HAP-1 (cell line): ENCODE measurements around the gene MAFB.

ENCODE experiments used
- DNase-seq, 2 experiments: peaks; one replicate each; pipeline ENCODE4 v3.0.0-alpha.2; 2016 to 2020; ENCODE audit warnings: low spot score in 2 of 2
- H3K27me3 ChIP-seq: fragments of 250-450 bp; sonication (Bioruptor Pico); 2 replicates; pipeline ENCODE4 v1.5.1; 2020; ENCODE audit warnings: low read depth, mild to moderate bottlenecking, moderate library complexity
- H3K36me3 ChIP-seq: fragments of 250-450 bp; sonication (Bioruptor Pico); replicated peaks from 2 replicates; pipeline ENCODE4 v1.5.1; 2020; ENCODE audit warnings: mild to moderate bottlenecking
- H3K4me1 ChIP-seq: fragments of 250-450 bp; sonication (Bioruptor Pico); 2 replicates; pipeline ENCODE4 v1.5.1; 2020; ENCODE audit warnings: mild to moderate bottlenecking
- H3K4me3 ChIP-seq: fragments of 250-450 bp; sonication (Bioruptor Pico); 2 replicates; pipeline ENCODE4 v1.5.1; 2020; ENCODE audit warnings: mild to moderate bottlenecking, moderate library complexity
- H3K9me3 ChIP-seq: fragments of 250-450 bp; sonication (Bioruptor Pico); 2 replicates; pipeline ENCODE4 v1.5.1; 2020; ENCODE audit warnings: mild to moderate bottlenecking, moderate library complexity
- in situ Hi-C: fragments of 300-500 bp; cut with MboI; formaldehyde crosslinking; loops from 3 replicates; pipeline ENCODE4 v1.14.3; 2020; ENCODE audit warnings: low sequenced_read_pairs, inconsistent platforms, mixed read lengths

MAFB gene

DNA sequence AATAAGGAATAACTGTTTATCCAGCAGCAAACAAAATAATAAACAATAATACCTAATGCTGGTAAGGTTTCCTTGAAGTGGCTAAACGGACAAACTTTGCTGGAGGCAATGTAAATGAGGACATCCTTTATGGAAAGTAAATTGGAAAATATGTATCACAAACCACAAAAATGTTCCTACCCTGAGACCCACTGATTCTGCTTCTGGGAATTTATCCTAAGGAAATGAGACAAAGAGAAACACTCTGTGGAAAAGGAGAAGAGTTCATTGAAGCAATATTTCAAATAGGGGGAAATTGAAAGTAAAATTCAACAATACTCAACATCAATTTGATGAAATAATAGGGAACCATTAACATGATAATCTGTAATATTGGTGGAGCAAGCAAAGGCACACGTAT is 37.9 kb downstream of the MAFB start:
- DNase-seq = no peak
- no peaks in the 10 kb centered on the region for H3K36me3 ChIP-seq
- in situ Hi-C loops = no loop called here
- H3K9me3 ChIP-seq = no peaks in the 10 kb centered on the region
- H3K27me3 ChIP-seq = no peaks in the 10 kb centered on the region
- H3K4me1 ChIP-seq = no peaks in the 10 kb centered on the region
- no peak overlapping the region for H3K4me3 ChIP-seq

DNA sequence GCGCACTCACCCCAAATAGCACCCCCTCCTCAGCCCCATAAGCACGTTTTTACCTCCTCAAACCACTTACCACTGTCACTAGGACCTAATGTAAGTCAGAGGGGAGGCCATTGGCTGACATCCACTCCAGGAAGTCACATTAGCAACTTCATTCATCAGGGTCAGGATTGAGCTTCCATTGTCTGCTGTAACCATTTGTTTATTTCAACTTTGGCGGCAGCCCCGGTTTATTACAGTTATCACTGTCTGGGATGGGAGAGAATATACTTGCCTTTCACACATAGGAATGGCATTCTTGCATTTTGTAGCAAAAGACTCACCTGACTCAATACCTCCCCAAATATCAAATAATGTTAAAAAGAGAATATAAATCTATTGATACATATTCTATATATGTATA is 38.3 kb downstream of the MAFB start:
- no peaks in the 10 kb centered on the region for H3K9me3 ChIP-seq
- no peaks in the 10 kb centered on the region for H3K27me3 ChIP-seq
- H3K4me1 ChIP-seq = no peaks in the 10 kb centered on the region
- H3K36me3 ChIP-seq = no peaks in the 10 kb centered on the region
- DNase-seq = no peak
- no peak overlapping the region for H3K4me3 ChIP-seq
- in situ Hi-C loops = no loop called here

DNA sequence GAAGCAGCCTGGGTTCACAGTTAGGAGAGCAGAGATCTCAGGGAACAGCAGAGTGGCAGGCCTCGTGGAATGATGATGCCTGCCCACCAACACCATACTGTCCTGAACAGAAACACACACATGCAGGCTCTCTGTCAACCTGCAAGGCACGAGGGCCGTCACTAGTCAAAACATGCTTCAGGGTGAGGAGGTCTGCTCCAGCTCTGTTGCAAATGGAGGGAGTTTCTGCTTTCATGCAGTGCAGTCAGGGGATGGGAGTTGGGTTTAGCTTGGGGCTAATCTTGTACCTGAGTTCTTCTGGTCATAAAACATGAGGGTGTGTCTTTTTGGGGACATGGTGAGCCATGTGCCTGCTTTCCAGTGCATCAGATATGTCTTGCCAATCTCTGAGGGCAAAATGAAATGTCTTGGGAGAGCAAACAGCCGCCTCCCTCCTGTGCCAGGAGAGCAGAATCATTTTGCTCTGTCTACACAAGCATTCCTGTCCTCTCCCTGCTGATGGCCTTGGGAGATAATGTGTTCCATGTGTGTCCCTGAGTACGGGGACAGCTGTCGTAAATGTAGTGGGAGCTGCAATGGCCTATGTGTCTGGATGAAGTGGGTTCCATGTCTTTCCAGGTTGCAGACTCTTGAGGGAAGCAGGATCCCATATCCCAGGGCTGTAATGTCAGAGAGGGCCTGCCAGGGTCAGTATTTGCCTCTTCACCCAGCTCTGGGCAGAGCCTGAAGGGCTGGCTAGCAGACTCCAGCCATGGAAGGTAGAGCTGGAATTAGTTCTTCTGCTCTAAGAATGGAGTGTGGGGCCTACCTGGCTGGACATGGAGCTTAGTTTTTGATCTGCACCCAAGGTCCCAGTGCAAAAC is 40.6 kb downstream of the MAFB start:
- no peaks in the 10 kb centered on the region for H3K27me3 ChIP-seq
- in situ Hi-C loops = no loop called here

DNA sequence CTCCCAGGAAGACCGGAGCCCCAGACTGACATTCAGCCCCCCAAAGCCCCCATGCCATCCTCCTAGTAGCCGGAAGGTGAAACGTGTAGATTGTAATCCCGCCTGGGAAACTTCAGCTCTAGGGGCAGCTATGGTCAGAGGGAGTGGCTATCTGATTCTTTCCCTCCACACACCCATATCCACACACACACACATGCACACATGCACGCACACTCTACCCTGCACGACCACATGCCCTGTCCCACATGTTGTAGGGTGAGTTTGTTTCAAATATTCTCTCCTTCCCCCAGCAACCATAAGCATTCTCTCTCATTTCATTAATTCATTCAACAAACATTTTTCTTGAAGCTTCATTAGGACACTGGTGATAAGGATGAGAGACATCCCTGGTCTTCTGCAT is 42.2 kb downstream of the MAFB start:
- in situ Hi-C loops = no loop called here
- no peak for DNase-seq
- Histone ChIP-seq H3K4me3 (no peak overlapping the region), H3K36me3 (no peaks in the 10 kb centered on the region), H3K9me3 (no peaks in the 10 kb centered on the region), H3K4me1 (no peaks in the 10 kb centered on the region), H3K27me3 (no peaks in the 10 kb centered on the region)

More for the DNA sequence above, 40.6 kb downstream of the MAFB start:
- no peaks in the 10 kb centered on the region for H3K36me3 ChIP-seq
- H3K4me3 ChIP-seq = no peak overlapping the region
- H3K4me1 ChIP-seq = no peaks in the 10 kb centered on the region
- no peaks in the 10 kb centered on the region for H3K9me3 ChIP-seq
- DNase-seq = no peak

DNA sequence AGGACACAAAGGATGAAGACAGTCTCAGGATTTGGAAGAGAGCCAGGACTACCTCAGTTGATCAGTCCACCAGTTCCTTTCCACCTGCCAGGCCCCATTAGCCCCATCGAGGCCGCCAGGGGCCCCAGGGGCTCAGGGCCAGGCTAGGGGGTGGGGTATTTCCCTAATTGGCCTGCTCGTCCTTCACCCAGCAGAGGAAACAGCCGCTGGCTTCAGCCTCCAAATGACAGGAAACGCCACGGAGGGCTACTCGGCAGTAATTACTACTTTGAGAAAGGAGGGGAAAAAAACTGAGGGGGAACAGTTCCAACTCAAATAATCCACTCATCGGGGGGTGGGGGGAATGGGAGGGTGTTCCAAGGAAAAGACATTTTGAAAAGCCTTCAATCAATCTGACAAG is 42.7 kb downstream of the MAFB start:
- Histone ChIP-seq H3K4me3 (no peak overlapping the region), H3K9me3 (no peaks in the 10 kb centered on the region), H3K4me1 (no peaks in the 10 kb centered on the region), H3K27me3 (no peaks in the 10 kb centered on the region), H3K36me3 (no peaks in the 10 kb centered on the region)
- DNase-seq = no peak
- in situ Hi-C loops = no loop called here

- Histone ChIP-seq H3K9me3 (no peaks in the 10 kb centered on the region), H3K4me3 (no peak overlapping the region), H3K4me1 (no peaks in the 10 kb centered on the region), H3K36me3 (no peaks in the 10 kb centered on the region), H3K27me3 (no peaks in the 10 kb centered on the region)
- no peak for DNase-seq
- in situ Hi-C loops = no loop called here
Observed at GRCh38 chr20:40644863-40645262, 44.2 kb downstream of the MAFB start.

DNA sequence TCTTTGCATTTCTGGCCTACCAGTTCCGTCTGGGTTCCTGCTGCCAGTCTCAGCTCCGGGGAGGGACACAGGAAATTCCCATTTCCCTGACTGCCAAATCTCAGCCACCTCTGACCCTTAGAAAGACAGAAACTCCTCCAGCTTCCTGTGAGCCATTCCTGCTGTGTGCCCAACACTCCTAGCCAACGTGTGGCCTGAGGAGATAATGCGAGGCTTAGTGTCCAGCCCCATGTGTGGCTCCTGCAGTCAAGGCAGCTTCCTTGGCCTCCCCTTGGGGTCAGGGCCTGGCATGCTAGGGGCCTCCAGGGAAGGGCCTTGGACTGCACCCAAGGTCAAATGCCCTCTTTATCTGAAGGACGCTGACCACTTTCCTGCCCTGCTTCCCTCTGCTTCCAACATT is 45.1 kb downstream of the MAFB start:
- Histone ChIP-seq H3K4me1 (no peaks in the 10 kb centered on the region), H3K27me3 (no peaks in the 10 kb centered on the region), H3K36me3 (no peaks in the 10 kb centered on the region), H3K4me3 (no peak overlapping the region), H3K9me3 (no peaks in the 10 kb centered on the region)
- no peak for DNase-seq
- in situ Hi-C loops = no loop called here

DNA sequence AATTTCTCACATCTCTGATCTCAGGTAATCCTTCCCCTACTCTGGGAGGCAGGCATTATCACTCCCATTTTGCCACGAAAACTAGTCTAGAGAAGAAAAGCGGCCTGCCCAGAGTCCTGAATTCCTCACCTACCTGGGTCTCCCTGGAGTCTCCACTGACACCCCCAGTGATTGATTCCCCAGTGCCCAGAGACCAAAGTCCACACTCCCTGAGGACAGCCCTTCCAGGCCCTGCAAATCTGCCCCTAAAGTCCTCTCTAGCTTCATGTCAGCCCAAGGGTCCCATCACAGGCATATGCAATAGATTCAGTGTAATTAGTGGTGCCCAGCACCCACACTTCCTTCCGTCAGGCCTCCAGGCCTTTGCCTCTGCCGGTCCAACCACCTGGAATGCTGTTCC is 47.2 kb downstream of the MAFB start:
- Histone ChIP-seq H3K36me3 (no peaks in the 10 kb centered on the region), H3K4me3 (no peak overlapping the region), H3K9me3 (no peaks in the 10 kb centered on the region), H3K27me3 (no peaks in the 10 kb centered on the region), H3K4me1 (no peaks in the 10 kb centered on the region)
- in situ Hi-C loops = no loop called here
- no peak for DNase-seq

- Histone ChIP-seq H3K36me3 (no peaks in the 10 kb centered on the region), H3K4me3 (no peak overlapping the region), H3K27me3 (no peaks in the 10 kb centered on the region), H3K4me1 (no peaks in the 10 kb centered on the region), H3K9me3 (no peaks in the 10 kb centered on the region)
- in situ Hi-C loops = no loop called here
- DNase-seq = no peak
Observed at GRCh38 chr20:40641202-40641601, 47.8 kb downstream of the MAFB start.

- Histone ChIP-seq H3K27me3 (no peaks in the 10 kb centered on the region), H3K4me3 (no peak overlapping the region), H3K9me3 (no peaks in the 10 kb centered on the region), H3K36me3 (no peaks in the 10 kb centered on the region), H3K4me1 (no peaks in the 10 kb centered on the region)
- in situ Hi-C loops = no loop called here
- no peak for DNase-seq
Observed at GRCh38 chr20:40640667-40641066, 48.4 kb downstream of the MAFB start.

DNA sequence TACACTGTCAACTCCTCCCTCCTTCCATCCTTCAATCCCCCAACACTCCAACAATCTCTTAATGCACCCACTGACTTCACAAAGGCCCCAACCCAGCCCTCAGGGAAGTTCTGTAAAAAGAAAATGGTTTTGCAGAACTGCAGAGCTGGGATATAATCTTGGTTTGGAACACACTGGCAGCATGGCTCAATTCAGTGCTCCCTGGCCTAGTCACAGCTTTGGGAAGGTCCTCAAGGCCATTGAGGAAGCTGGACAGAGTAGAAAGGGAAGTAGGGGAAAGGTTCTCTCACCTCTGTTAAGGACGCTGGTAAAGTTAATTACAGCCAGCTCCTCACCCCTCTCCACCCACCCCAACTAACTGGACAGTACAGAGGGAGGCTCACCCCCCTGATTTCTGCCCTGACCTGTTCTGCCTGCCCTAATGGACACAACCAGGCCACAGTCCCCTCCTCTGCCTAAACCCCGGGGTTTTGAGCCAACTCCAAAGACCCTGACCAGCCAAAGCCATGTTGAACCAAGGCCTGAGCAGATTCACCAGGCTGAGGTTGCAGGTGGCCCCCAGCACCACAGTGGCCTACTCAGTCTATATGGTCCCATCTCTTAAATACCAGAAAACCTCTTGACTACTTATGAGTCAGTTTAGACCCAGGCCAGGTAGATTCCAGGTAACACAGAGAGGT is 49.2 kb downstream of the MAFB start:
- H3K27me3 ChIP-seq = no peaks in the 10 kb centered on the region
- in situ Hi-C loops = no loop called here

DNA sequence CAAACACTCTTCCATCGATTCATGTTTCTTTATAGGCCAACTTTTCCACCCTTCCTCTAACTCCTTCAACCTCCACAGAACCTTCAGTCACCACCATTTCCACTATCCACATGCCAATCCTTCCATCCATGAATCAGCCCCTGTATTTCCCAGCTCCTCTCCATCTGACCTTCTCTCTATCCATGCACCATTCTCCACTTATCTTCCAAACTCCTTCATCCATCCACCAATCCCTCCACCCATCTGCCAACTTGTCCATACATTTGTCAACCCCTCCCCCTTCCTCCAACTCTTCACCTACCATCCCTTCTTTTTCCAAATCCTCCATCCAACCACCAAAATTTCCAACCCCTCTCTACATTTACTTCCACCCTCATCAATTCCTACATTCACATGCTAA is 49.9 kb downstream of the MAFB start:
- no peaks in the 10 kb centered on the region for H3K27me3 ChIP-seq
- H3K4me3 ChIP-seq = no peak overlapping the region
- DNase-seq = no peak
- H3K36me3 ChIP-seq = no peaks in the 10 kb centered on the region
- no peaks in the 10 kb centered on the region for H3K4me1 ChIP-seq
- no peaks in the 10 kb centered on the region for H3K9me3 ChIP-seq
- in situ Hi-C loops = no loop called here

More for the DNA sequence above, 49.2 kb downstream of the MAFB start:
- Histone ChIP-seq H3K9me3 (no peaks in the 10 kb centered on the region), H3K4me3 (no peak overlapping the region), H3K36me3 (no peaks in the 10 kb centered on the region), H3K4me1 (no peaks in the 10 kb centered on the region)
- DNase-seq = no peak

DNA sequence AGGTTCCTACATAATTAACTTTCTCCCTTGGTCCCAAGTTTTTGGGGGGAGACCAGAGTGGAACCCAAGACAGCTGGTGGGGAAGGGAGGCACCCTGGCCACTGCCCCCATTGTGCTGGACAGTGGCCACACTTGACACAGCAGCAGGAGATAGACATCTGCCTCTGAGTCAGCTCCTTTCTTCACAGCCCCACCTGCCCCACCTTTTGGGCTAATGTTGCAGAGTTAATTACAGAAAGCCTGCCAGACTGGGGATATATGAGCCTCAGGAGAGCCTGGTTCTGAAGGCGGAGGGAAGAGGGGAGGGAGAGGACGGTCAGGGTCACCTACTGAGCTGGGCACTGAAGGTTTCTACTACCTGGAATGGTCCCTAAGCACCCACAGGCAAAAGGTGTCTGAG is 50.6 kb downstream of the MAFB start:
- H3K4me1 ChIP-seq = no peaks in the 10 kb centered on the region
- in situ Hi-C loops = no loop called here
- DNase-seq = no peak
- no peak overlapping the region for H3K4me3 ChIP-seq
- no peaks in the 10 kb centered on the region for H3K36me3 ChIP-seq
- H3K27me3 ChIP-seq = no peaks in the 10 kb centered on the region
- no peaks in the 10 kb centered on the region for H3K9me3 ChIP-seq

DNA sequence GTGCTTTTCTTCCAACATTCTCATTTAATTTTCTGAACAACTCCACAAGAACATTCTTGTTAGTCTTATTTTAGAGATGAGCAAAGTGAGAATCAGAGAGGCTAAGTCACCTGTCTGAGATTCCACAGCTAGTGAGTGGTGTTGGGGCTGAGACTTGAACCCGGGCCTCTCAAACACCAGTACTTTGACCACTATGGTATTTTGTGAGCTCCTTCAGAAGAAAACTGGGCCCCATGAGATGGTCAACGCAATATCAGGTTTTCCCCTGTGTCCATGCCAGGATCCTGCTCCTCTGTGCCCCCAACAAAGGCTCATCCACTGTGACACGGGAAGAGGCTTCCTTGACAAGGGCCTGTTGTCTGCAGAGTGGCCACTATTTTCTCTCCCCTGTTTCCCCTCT is 51.9 kb downstream of the MAFB start:
- no peaks in the 10 kb centered on the region for H3K36me3 ChIP-seq

More for the DNA sequence above, 51.9 kb downstream of the MAFB start:
- in situ Hi-C loops = no loop called here
- H3K27me3 ChIP-seq = no peaks in the 10 kb centered on the region
- no peaks in the 10 kb centered on the region for H3K9me3 ChIP-seq
- DNase-seq = no peak
- no peak overlapping the region for H3K4me3 ChIP-seq
- no peaks in the 10 kb centered on the region for H3K4me1 ChIP-seq
